Stimulated activated CD4-positive, alpha-beta T cell treated with anti-CD3 and anti-CD28 coated beads, Interleukin-1b, Interleukin-23, amount 100 ng/mL, for 1 hour (primary cell): ENCODE measurements around the gene DNMBP.

Source experiments
- DNase-seq, 2 donors: peaks; one replicate each; pipeline ENCODE4 v3.0.0-alpha.2; 2020; ENCODE audit warnings: low read depth in 2 of 2

DNMBP gene, protein sequence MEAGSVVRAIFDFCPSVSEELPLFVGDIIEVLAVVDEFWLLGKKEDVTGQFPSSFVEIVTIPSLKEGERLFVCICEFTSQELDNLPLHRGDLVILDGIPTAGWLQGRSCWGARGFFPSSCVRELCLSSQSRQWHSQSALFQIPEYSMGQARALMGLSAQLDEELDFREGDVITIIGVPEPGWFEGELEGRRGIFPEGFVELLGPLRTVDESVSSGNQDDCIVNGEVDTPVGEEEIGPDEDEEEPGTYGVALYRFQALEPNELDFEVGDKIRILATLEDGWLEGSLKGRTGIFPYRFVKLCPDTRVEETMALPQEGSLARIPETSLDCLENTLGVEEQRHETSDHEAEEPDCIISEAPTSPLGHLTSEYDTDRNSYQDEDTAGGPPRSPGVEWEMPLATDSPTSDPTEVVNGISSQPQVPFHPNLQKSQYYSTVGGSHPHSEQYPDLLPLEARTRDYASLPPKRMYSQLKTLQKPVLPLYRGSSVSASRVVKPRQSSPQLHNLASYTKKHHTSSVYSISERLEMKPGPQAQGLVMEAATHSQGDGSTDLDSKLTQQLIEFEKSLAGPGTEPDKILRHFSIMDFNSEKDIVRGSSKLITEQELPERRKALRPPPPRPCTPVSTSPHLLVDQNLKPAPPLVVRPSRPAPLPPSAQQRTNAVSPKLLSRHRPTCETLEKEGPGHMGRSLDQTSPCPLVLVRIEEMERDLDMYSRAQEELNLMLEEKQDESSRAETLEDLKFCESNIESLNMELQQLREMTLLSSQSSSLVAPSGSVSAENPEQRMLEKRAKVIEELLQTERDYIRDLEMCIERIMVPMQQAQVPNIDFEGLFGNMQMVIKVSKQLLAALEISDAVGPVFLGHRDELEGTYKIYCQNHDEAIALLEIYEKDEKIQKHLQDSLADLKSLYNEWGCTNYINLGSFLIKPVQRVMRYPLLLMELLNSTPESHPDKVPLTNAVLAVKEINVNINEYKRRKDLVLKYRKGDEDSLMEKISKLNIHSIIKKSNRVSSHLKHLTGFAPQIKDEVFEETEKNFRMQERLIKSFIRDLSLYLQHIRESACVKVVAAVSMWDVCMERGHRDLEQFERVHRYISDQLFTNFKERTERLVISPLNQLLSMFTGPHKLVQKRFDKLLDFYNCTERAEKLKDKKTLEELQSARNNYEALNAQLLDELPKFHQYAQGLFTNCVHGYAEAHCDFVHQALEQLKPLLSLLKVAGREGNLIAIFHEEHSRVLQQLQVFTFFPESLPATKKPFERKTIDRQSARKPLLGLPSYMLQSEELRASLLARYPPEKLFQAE (N-terminal part only)

DNA sequence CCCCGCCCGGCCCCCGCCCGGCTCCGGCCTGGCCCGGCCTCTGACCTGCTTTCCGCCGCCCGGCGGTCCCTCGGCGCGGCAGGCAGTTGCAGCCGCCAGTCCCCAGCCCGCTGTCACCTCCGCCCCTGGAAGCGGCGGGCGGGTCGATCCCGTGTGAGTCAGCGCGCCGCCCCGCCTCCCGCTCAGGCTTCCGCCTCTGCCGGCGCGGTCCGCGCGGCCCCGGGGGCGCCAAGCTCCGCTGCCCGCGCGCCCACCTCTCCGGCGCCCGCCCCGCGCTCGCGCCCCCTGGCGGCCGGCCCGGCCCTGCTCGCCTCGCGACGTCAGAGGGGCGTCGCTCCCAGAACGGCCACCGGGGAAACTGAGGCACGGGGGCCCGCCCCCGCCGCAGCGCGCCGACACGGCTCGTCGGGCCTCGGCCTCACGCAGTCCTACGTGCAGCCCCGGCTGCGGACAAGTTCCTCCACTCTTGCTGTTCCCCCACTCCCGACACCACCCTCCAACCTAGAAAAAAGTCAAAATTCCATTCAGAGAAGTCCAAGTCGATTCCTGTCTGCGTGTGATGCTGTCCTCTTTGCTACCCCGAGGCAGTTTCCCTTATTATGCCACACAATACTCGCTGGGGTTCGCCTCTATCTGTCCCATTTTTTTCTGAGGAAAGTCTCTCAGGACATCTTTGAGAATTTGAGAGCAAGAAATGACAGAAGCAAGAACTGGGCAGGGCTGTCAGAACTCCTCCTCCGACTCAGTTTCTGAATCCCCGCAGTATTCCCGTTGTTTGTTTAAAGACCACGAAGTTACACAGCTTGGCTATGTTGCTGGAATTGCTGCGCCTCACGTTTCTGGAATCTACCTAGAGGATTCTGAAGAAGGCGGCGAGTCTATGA lies at the start of gene DNMBP:
Gene DNMBP (minus strand): TSS at position 155 of the 884 bp plus-strand sequence. CDS start 37,823 bp downstream, outside the sequence.
- peak; percentile 50 to 65 for DNase-seq

DNA sequence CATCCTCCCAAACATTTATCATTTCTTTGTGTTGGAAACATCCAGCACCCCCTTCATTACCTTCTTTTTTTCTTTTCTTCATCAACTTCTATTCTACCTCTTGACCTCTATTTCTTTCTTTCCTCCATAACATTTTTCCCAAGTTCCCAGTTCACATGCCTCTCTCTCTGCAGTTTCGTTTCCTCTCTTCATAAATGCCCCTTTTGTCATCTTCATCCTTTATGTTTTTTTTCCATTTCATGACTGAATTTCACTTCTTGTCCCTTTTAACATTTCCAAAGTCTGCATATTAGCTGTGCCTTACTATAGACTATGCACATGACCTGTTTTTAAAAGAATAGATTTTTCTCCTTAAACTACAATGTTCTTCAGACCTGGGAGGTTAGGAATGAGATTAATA lies 48.2 kb upstream of the DNMBP start:
- no peak for DNase-seq

DNA sequence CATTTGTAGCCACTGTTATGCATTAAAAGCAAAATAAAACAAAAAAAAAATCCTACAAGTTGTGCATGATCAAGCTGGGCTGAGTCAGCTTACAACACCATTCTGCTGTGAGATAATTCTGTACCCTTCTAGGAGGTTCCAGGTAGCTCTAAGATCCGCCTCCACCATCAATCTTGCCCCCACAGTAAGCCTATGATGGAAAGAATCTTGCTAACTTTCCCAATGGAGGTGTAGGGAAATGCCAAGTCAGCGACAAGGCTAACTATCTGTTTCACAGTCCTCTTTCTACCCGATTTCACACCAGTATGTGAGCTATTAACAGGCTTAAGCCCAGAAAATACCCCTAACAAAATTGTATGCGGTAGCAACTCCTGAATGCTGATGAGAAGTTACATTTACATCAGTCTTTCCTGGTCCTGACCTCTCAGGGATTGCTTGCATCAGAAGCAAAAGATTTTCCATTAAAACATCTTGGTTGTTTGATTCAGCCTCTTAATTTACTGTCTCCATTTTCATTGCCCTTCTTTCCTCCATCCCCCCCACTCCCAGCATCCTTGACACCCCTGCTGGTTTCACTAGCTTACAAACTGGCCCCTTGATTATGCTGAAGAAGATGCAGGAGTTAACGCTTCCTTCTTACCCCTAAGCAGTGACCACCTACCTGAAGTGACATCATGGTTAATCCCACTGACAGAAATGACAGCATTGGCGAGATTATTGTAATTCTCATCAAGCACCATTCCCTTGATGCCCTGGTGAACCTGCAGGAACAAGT lies 44.1 kb upstream of the DNMBP start:
- DNase-seq, result no peak

DNA sequence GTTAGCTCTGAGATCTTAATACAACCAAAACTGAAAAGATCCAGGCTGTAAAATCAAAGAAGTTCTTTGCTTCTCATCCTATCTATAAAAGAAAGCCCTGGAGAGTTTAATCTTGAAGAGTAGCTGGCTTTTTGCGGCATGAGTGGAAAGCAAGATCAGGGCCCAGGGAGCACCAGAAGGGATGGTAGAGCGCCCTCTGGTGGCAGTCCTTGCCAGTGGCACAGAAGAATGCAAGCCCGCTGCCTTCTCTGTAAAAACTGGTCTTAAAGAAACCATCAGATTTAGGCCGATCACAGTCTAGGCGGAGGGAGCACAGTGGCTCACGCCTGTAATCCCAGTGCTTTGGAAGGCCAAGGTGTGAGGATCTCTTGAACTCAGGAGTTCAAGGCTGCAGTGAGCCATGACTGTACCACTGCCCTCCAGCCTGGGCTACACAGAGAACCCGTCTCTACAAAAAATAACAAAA lies 36.3 kb upstream of the DNMBP start:
- DNase-seq, result peak; percentile 45 to 80

GRCh38 chr10:100045592-100045991 lies 35.8 kb upstream of the DNMBP start:
- no peak for DNase-seq

- no peak for DNase-seq
Observed at GRCh38 chr10:100043796-100044195, 34.0 kb upstream of the DNMBP start.

DNA sequence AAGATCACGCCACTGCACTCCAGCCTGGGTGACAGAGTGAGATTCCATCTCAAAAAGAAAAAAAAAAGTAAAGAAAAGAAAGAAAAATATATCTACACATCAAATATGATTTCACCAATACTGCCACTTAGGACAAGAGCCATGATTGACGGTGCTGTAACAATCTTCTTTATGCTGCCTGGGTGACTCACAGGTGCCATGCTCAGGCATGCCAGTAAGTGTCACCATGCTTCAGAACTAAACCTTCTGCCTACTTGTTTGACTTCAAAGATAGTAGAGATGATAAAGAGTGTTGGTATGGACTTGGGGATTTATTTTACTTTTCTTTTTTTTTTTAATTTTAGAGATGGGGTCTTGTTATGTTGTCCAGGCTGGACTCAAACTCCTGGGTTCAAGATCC lies 33.6 kb upstream of the DNMBP start:
- no peak for DNase-seq

GRCh38 chr10:100041306-100042002 lies 31.7 kb upstream of the DNMBP start:
- no peak for DNase-seq

DNA sequence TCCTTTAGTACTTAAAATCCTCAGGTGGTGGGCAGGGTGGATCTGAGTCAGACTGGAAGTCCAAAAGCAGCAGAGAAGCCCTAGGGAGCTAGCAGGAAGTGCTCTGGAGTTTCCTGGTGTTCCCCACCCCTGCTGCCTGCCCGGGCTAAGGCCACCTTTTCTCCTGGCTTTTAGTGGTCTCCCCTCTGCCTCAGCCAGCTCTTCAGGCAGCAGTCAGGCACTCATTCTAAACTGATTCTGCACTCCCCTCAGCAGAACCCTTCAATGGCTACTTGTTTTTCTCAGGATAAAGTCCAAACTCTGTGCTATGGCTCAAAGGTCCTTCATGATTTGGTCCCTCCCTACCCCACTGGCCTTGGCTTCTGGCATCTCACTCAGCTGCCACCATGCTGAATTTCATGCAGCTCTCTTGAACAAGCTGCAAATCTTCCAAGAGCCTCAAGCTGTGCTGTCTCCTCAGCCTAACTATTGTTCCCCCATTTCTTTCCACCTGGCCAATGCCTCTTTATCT lies 28.9 kb upstream of the DNMBP start:
- no peak for DNase-seq

DNA sequence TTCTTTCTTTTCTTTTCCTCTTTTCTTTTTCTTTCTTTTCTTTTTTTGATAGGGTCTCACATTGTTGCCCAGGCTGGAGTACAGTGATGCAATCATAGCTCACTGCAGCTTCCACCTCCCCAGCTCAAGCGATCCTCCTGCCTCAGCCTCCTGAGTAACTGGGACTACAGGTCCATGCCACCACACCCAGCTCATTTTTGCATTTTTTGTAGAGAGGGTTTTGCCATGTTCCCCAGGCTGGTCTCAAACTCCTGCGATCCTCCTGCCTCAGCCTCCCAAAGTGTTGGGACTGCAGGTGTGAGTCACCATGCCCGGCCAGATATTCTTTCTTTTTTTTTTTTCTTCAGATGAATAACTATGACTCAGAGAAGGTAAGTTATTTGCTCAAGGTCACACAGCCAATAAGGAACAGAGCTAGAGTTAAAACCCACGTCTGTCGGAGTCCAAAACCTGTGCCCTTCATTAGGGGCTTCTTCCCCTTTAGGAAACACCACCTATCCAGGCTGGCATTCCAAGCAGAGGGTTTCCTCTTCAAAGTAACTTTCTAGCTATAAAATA lies 28.1 kb upstream of the DNMBP start:
- no peak for DNase-seq

DNA sequence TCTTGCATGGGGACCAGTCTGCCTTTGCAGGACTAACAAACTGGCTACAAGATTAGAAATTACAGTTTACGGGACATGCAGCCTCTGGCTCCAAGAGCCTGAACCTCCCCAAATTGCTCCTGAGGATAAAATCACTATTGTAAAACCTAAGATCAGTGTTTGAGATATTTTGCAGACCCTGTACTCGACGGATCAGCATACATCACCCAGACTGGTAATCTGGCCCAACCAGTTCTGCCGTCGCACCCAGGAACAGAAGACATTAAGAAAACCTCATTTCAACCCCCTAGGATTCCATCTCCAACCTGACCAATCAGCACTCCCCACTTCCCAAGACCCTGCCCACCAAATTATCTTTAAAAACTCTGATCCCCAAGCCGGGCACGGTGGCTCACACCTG lies 27.1 kb upstream of the DNMBP start:
- DNase-seq, result no peak

- no peak for DNase-seq
Observed at GRCh38 chr10:100033766-100034418, 24.1 kb upstream of the DNMBP start.

DNA sequence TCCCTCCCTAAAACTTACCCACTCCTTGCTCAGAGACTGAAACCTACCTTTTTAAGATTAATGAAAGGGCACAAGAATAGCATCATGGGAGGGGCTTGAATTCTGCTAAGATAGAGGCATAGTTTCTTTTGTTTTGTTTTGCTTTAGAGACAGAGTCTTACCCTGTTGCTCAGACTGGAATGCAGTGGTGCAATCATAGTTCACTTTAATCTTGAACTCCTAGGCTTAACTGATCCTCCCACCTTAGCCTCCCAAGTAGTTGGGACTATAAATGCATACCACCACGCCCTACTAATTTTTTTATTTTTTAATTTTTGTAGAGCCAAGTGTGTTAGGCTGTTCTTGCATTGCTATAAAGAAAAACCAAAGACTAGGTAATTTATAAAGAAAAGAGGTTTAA lies 17.7 kb upstream of the DNMBP start:
- DNase-seq, result no peak

- DNase-seq, result no peak
Observed at GRCh38 chr10:100025576-100025975, 15.8 kb upstream of the DNMBP start.

DNA sequence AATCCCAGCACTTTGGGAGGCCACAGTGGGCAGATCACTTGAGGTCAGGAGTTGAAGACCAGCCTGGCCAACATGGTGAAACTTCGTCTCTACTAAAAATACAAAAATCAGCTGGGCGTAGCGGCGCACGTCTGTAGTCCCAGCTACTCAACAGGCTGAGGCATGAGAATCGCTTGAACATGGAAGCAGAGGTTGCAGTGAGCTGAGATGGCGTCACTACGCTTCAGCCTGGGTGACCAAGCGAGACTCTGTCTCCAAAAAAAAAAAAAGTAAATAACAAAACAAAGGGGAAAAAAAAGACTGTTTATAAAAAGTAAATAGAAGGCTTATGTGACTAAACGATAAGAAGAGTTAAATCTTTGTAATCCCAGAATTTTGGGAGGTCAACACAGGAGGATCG lies 15.0 kb upstream of the DNMBP start:
- no peak for DNase-seq

- DNase-seq, result no peak
Observed at GRCh38 chr10:100022403-100022802, 12.7 kb upstream of the DNMBP start.

GRCh38 chr10:100021322-100021721 lies 11.6 kb upstream of the DNMBP start:
- DNase-seq, result no peak

- no peak for DNase-seq
Observed at GRCh38 chr10:100020886-100021253, 11.1 kb upstream of the DNMBP start.
